Measurements from ENCODE around the gene GCA. TPM values are rescaled to one million over a fixed set of nuclear protein-coding genes. Genes with fewer than 3 reads are reported as not detected.

Gene GCA
- polyA plus RNA-seq, 1 donor from 2014 or later: 45.3 TPM

GRCh38 chr2:162365392-162365791 lies 21.5 kb downstream of the GCA start:
- H3K9ac ChIP-seq (ENCODE audit: low read length): no peak overlapping the region
- no peak overlapping the region for H3K4me3 ChIP-seq (ENCODE audit: low read length)
- H3F3A ChIP-seq (ENCODE audit: insufficient read depth, low read length, poor library complexity, severe bottlenecking): no peaks in the 10 kb centered on the region
- no peaks in the 10 kb centered on the region for H3K27me3 ChIP-seq (ENCODE audit: insufficient read depth, low read depth, low read length)
- H4K20me1 ChIP-seq (ENCODE audit: insufficient read depth): no peaks in the 10 kb centered on the region
- H2AFZ ChIP-seq (ENCODE audit: low read depth, low read length): no peak overlapping the region
- no peak for TF ChIP-seq SMC3 (conservative IDR thresholded peaks at IDR 0.05; ENCODE audit: poor library complexity)
- no peak for TF ChIP-seq TAF1 (IDR thresholded peaks at IDR 0.05; ENCODE audit: low read depth)
- TF ChIP-seq MXI1 (conservative IDR thresholded peaks at IDR 0.05; ENCODE audit: poor library complexity, severe bottlenecking): no peak
- TF ChIP-seq RAD21 (conservative IDR thresholded peaks at IDR 0.05): no peak
- TF ChIP-seq REST (IDR thresholded peaks at IDR 0.05; ENCODE audit: borderline replicate concordance): no peak
- TF ChIP-seq, protein P1, sequence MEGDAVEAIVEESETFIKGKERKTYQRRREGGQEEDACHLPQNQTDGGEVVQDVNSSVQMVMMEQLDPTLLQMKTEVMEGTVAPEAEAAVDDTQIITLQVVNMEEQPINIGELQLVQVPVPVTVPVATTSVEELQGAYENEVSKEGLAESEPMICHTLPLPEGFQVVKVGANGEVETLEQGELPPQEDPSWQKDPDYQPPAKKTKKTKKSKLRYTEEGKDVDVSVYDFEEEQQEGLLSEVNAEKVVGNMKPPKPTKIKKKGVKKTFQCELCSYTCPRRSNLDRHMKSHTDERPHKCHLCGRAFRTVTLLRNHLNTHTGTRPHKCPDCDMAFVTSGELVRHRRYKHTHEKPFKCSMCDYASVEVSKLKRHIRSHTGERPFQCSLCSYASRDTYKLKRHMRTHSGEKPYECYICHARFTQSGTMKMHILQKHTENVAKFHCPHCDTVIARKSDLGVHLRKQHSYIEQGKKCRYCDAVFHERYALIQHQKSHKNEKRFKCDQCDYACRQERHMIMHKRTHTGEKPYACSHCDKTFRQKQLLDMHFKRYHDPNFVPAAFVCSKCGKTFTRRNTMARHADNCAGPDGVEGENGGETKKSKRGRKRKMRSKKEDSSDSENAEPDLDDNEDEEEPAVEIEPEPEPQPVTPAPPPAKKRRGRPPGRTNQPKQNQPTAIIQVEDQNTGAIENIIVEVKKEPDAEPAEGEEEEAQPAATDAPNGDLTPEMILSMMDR (IDR thresholded peaks at IDR 0.05; ENCODE audit: poor library complexity, severe bottlenecking): no peak
- TF ChIP-seq POLR2AphosphoS5 (IDR thresholded peaks at IDR 0.05): no peak
- no peak for TF ChIP-seq EZH2 (IDR thresholded peaks at IDR 0.05; ENCODE audit: borderline replicate concordance, insufficient read depth, low read length, poor library complexity, severe bottlenecking)
- no peak for TF ChIP-seq EP300 (conservative IDR thresholded peaks at IDR 0.05; ENCODE audit: poor library complexity, severe bottlenecking)
- H3K36me3 ChIP-seq (ENCODE audit: insufficient read depth, low read length): no peaks in the 10 kb centered on the region
- no peaks in the 10 kb centered on the region for H3K9me3 ChIP-seq (ENCODE audit: low read length)
- H3K4me2 ChIP-seq (ENCODE audit: low read length): no peak overlapping the region
- no peaks in the 10 kb centered on the region for H3K9me2 ChIP-seq (ENCODE audit: insufficient read depth, low read length)
- H3K79me2 ChIP-seq (replicated peaks; ENCODE audit: insufficient read depth, low read length): no peaks in the 10 kb centered on the region
- H3K27ac ChIP-seq (ENCODE audit: low read length): no peak overlapping the region

GRCh38 chr2:162368494-162368893 lies 24.6 kb downstream of the GCA start:
- H3K36me3 ChIP-seq (ENCODE audit: insufficient read depth, low read length): no peaks in the 10 kb centered on the region
- no peaks in the 10 kb centered on the region for H3F3A ChIP-seq (ENCODE audit: insufficient read depth, low read length, poor library complexity, severe bottlenecking)
- H4K20me1 ChIP-seq (ENCODE audit: insufficient read depth): no peaks in the 10 kb centered on the region
- TF ChIP-seq POLR2AphosphoS5 (IDR thresholded peaks at IDR 0.05): no peak
- TF ChIP-seq, protein P1 (IDR thresholded peaks at IDR 0.05; ENCODE audit: poor library complexity, severe bottlenecking): no peak
- no peak for TF ChIP-seq MXI1 (conservative IDR thresholded peaks at IDR 0.05; ENCODE audit: poor library complexity, severe bottlenecking)
- TF ChIP-seq RAD21 (conservative IDR thresholded peaks at IDR 0.05): no peak
- TF ChIP-seq EZH2 (IDR thresholded peaks at IDR 0.05; ENCODE audit: borderline replicate concordance, insufficient read depth, low read length, poor library complexity, severe bottlenecking): no peak
- no peak for TF ChIP-seq EP300 (conservative IDR thresholded peaks at IDR 0.05; ENCODE audit: poor library complexity, severe bottlenecking)
- no peak for TF ChIP-seq TAF1 (IDR thresholded peaks at IDR 0.05; ENCODE audit: low read depth)
- no peak for TF ChIP-seq SMC3 (conservative IDR thresholded peaks at IDR 0.05; ENCODE audit: poor library complexity)
- no peak for TF ChIP-seq REST (IDR thresholded peaks at IDR 0.05; ENCODE audit: borderline replicate concordance)
- no peak overlapping the region for H2AFZ ChIP-seq (ENCODE audit: low read depth, low read length)
- no peak overlapping the region for H3K27ac ChIP-seq (ENCODE audit: low read length)
- no peaks in the 10 kb centered on the region for H3K27me3 ChIP-seq (ENCODE audit: insufficient read depth, low read depth, low read length)
- no peak overlapping the region for H3K4me2 ChIP-seq (ENCODE audit: low read length)
- H3K9ac ChIP-seq (ENCODE audit: low read length): no peak overlapping the region
- no peaks in the 10 kb centered on the region for H3K9me2 ChIP-seq (ENCODE audit: insufficient read depth, low read length)
- no peaks in the 10 kb centered on the region for H3K79me2 ChIP-seq (replicated peaks; ENCODE audit: insufficient read depth, low read length)
- H3K4me3 ChIP-seq (ENCODE audit: low read length): no peak overlapping the region
- H3K9me3 ChIP-seq (ENCODE audit: low read length): no peaks in the 10 kb centered on the region
